Endodermal cell (in vitro differentiated cells): ENCODE measurements around the gene RASGRP3. TPM values are rescaled to one million over a fixed set of nuclear protein-coding genes. Genes with fewer than 3 reads are reported as not detected.
"Not testable (repeated sequence)": the region's sequence is repeated elsewhere in the genome, so short reads cannot be mapped to it uniquely, and the experiment has no call there.

Experiments used
- DNase-seq: peaks from one replicate; pipeline ENCODE4 v3.0.0-alpha.2; 2017
- H3K27ac ChIP-seq: 2 replicates; pipeline ENCODE4 v1.5.1; 2013; ENCODE audit warnings: mild to moderate bottlenecking, low read depth, low read length, moderate library complexity
- H3K27me3 ChIP-seq: 2 replicates; pipeline ENCODE4 v1.6.1; 2013; ENCODE audit warnings: mild to moderate bottlenecking, low read length, moderate library complexity; ENCODE audit not compliant: insufficient read depth, control insufficient read depth, poor library complexity, severe bottlenecking
- H3K36me3 ChIP-seq: 2 replicates; pipeline ENCODE4 v1.7.0; 2013; ENCODE audit warnings: mild to moderate bottlenecking, low read length, moderate library complexity; ENCODE audit not compliant: control insufficient read depth, insufficient read depth
- H3K4me1 ChIP-seq: one replicate; pipeline ENCODE4 v1.7.0; 2013; ENCODE audit warnings: low read length; ENCODE audit not compliant: control insufficient read depth, insufficient read depth
- H3K4me3 ChIP-seq: 2 replicates; pipeline ENCODE4 v1.5.1; 2013; ENCODE audit warnings: mild to moderate bottlenecking, low read length, moderate library complexity
- H3K9ac ChIP-seq: 2 replicates; pipeline ENCODE4 v1.6.1; 2013; ENCODE audit warnings: mild to moderate bottlenecking, low read length, moderate library complexity; ENCODE audit not compliant: poor library complexity, severe bottlenecking; ENCODE audit errors: extremely low read depth
- H3K9me3 ChIP-seq: 2 replicates; pipeline ENCODE4 v1.6.1; 2013; ENCODE audit warnings: mild to moderate bottlenecking, low read length, moderate library complexity; ENCODE audit not compliant: control insufficient read depth
- H3K27ac Mint-ChIP-seq: 2 replicates; pipeline ENCODE4 v1.8.0; 2020; ENCODE audit warnings: mixed read lengths
- H3K27me3 Mint-ChIP-seq: 2 replicates; pipeline ENCODE4 v1.8.0; 2021; ENCODE audit warnings: mild to moderate bottlenecking, mixed read lengths; ENCODE audit not compliant: insufficient read depth
- H3K36me3 Mint-ChIP-seq: 2 replicates; pipeline ENCODE4 v1.8.0; 2020; ENCODE audit warnings: low read depth, mixed read lengths
- H3K4me1 Mint-ChIP-seq: 2 replicates; pipeline ENCODE4 v1.8.0; 2020; ENCODE audit warnings: mixed read lengths
- H3K4me3 Mint-ChIP-seq: 2 replicates; pipeline ENCODE4 v1.8.0; 2020; ENCODE audit warnings: mild to moderate bottlenecking, moderate library complexity, mixed read lengths
- H3K9me3 Mint-ChIP-seq: 2 replicates; pipeline ENCODE4 v1.8.0; 2020; ENCODE audit warnings: mild to moderate bottlenecking, mixed read lengths
- WGBS, 2 experiments: methylation state at CpG; one replicate each; pipeline versions ENCODE4 v1.1.5 to v1.1.7; 2013; ENCODE audit warnings: missing lambda C conversion rate in 2 of 2, mixed read lengths in 1 of 2; ENCODE audit not compliant: insufficient coverage in 1 of 2, insufficient read length in 1 of 2; 5-methylcytosine and 5-hydroxymethylcytosine counted together
- total RNA-seq, 2 donors: library from RNA; stranded (reverse); fragmentation: NEBNext Ultra II Directional in 1 of 2; extraction: Animal tissue kit (Norgen Biotek cat#: 25700) in 1 of 2; gene quantifications; 2 replicates in 1 of 2; 3 replicates in 1 of 2; pipeline ENCODE4 v1.2.1, GENCODE V29; 2021
- TF ChIP-seq, protein P1 (sequence below): fragments of 200-600 bp; sonication (generic); conservative IDR thresholded peaks from 2 replicates; pipeline ENCODE4 v1.5.0; 2021; ENCODE audit warnings: antibody characterized with exemption, mild to moderate bottlenecking

The RASGRP3 gene
- total RNA-seq, 2 donors from 2014 or later: 0.29 TPM; not detected in 1

DNA sequence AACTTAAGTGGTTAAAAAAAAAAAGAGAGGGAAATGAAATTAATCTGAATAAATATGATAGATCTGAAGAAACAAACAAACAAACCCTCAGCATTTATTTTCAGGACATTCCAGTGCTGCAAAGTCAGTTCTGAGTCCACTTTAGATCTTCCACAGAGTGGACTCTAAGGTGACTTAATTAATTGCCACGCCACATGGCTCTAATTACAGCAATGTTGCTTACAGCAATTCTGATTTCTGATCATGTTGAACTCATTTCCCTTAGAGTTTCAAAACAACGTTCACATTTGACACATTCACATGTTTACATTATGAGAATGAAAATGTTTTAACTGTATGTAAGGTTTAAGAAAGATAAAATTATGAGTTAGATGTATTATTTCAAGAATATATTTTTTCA is 38.6 kb upstream of the RASGRP3 start:
- Mint-ChIP-seq H3K27me3 (no peaks in the 10 kb centered on the region), H3K9me3 (peaks cover 1% of the 10 kb centered on the region), H3K4me1 (peaks cover 5% of the 10 kb centered on the region), H3K36me3 (no peaks in the 10 kb centered on the region), H3K4me3 (no peak overlapping the region), H3K27ac (no peak overlapping the region)
- no peak for DNase-seq
- 80 to 100% methylated on average over 1 to 2 of the region's 2 CpGs for WGBS, 2 experiments
- H3K4me1 ChIP-seq: no peaks in the 10 kb centered on the region
- H3K4me3 ChIP-seq: no peak overlapping the region
- H3K9me3 ChIP-seq: no peaks in the 10 kb centered on the region
- no peaks in the 10 kb centered on the region for H3K36me3 ChIP-seq
- no peak overlapping the region for H3K27ac ChIP-seq
- no peak overlapping the region for H3K9ac ChIP-seq
- H3K27me3 ChIP-seq: no peaks in the 10 kb centered on the region
- TF ChIP-seq, protein P1, sequence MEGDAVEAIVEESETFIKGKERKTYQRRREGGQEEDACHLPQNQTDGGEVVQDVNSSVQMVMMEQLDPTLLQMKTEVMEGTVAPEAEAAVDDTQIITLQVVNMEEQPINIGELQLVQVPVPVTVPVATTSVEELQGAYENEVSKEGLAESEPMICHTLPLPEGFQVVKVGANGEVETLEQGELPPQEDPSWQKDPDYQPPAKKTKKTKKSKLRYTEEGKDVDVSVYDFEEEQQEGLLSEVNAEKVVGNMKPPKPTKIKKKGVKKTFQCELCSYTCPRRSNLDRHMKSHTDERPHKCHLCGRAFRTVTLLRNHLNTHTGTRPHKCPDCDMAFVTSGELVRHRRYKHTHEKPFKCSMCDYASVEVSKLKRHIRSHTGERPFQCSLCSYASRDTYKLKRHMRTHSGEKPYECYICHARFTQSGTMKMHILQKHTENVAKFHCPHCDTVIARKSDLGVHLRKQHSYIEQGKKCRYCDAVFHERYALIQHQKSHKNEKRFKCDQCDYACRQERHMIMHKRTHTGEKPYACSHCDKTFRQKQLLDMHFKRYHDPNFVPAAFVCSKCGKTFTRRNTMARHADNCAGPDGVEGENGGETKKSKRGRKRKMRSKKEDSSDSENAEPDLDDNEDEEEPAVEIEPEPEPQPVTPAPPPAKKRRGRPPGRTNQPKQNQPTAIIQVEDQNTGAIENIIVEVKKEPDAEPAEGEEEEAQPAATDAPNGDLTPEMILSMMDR: no peak

DNA sequence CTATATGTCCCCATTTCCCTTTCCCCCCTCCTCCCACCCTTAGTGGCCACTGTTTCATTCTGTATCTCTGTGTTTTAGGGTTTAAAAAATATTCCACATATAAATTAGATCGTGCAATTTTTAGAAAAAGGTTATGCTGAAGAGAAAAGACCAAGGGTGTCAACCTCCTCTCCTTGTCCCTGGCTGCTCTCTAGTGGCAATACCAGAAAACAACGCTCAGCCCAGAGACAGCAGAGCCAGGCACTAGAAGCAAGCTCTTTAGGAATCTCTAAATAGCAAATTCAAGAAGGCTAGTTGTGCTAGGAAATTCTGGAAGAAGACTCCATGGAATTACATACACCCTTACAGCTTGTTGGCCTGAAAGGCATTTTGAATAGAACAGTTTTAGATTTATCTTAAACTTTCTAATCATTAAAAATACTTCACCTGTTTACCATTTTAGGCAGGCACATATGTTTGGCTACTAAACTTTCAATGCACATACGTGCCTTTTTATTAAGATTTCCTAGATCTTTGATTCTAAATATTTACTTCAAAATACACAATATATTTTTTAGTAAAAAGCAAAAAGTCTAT is 35.1 kb upstream of the RASGRP3 start:
- no peaks in the 10 kb centered on the region for H3K9me3 ChIP-seq
- peak; percentile 82 for DNase-seq
- no peaks in the 10 kb centered on the region for H3K4me1 Mint-ChIP-seq
- H3K36me3 ChIP-seq: no peaks in the 10 kb centered on the region
- no peaks in the 10 kb centered on the region for H3K36me3 Mint-ChIP-seq
- H3K27me3 ChIP-seq: no peaks in the 10 kb centered on the region
- H3K4me3 ChIP-seq: no peak overlapping the region
- H3K27ac ChIP-seq: no peak overlapping the region
- 0 to 50% methylated on average over 1 to 3 of the region's 3 CpGs for WGBS, 2 experiments
- H3K27me3 Mint-ChIP-seq: no peaks in the 10 kb centered on the region
- peaks cover 1% of the 10 kb centered on the region for H3K9me3 Mint-ChIP-seq
- no peaks in the 10 kb centered on the region for H3K4me1 ChIP-seq
- no peak overlapping the region for H3K27ac Mint-ChIP-seq
- H3K4me3 Mint-ChIP-seq: no peak overlapping the region
- no peak overlapping the region for H3K9ac ChIP-seq
- TF ChIP-seq, protein P1: peak; percentile 82

DNA sequence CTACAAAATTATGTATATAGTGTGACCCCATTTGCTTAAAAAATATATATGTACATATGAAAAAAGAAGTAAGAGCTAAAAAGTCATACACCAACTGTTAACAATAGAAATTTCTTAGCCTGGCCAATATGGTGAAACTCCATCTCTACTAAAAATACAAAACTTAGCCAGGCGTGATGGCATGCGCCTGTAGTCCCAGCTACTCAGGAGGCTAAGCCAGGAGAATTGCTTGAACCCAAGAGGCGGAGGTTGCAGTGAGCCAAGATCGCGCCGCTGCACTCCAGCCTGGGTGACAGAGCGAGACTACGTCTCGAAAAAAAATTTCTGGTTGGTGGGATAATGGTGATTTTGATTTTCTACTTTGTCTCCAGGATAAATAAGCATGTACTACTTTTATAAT is 34.4 kb upstream of the RASGRP3 start:
- H3K36me3 Mint-ChIP-seq, H3K36me3 ChIP-seq, H3K27me3 ChIP-seq, H3K9me3 ChIP-seq, H3K9me3 Mint-ChIP-seq, H3K27ac Mint-ChIP-seq, DNase-seq, H3K27ac ChIP-seq, H3K4me1 Mint-ChIP-seq, H3K4me3 Mint-ChIP-seq, H3K4me3 ChIP-seq, H3K27me3 Mint-ChIP-seq, H3K4me1 ChIP-seq, H3K9ac ChIP-seq: not testable (repeated sequence)
- WGBS, 2 experiments: 91 to 95% methylated on average over 9 of the region's 9 CpGs

DNA sequence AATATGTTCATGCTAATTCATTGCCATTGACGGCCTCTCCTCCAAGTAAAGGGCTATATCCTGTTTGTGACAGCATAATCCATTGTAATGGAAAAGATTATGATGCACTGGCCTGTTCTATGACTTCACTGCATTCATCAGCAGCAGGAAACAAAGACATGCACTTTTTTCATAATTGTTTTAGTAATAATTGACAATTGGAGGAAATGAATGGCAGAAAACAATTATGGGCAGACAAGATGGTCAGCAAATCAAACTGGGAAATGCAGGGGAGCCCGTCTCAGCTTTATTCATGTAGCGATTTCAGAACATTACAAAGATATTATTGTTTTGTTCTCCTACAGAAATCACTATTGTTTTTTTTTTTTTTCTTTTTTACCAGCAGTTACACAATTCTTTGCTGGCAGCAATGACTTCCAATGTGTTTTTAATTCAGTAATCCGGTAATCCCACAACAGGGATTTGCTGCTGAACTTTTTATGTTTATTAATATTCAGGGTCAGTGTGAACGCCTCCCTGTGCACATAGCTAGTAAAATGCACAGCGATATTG is 33.8 kb upstream of the RASGRP3 start:
- Histone ChIP-seq H3K4me3 (no peak overlapping the region), H3K36me3 (no peaks in the 10 kb centered on the region), H3K9ac (no peak overlapping the region), H3K9me3 (no peaks in the 10 kb centered on the region), H3K27me3 (no peaks in the 10 kb centered on the region), H3K4me1 (no peaks in the 10 kb centered on the region), H3K27ac (no peak overlapping the region)
- no peak for DNase-seq
- no peaks in the 10 kb centered on the region for H3K27me3 Mint-ChIP-seq
- no peak overlapping the region for H3K27ac Mint-ChIP-seq
- H3K36me3 Mint-ChIP-seq: no peaks in the 10 kb centered on the region
- peaks cover 1% of the 10 kb centered on the region for H3K9me3 Mint-ChIP-seq
- TF ChIP-seq, protein P1: no peak
- H3K4me3 Mint-ChIP-seq: no peak overlapping the region
- H3K4me1 Mint-ChIP-seq: no peaks in the 10 kb centered on the region
- WGBS, 2 experiments: 81 to 88% methylated on average over 4 to 6 of the region's 6 CpGs
